ENCODE measurements around the gene PLXDC2.

The PLXDC2 gene

GRCh38 chr10:19911886-19912285 is 95.7 kb downstream of the PLXDC2 start:
- DNase-seq (ENCODE audit: low read depth in 2 of 2), result no peak

- no peak for DNase-seq (ENCODE audit: low read depth in 2 of 2)
Measured at GRCh38 chr10:19913987-19914386, 97.8 kb downstream of the PLXDC2 start.

- DNase-seq (ENCODE audit: low read depth in 2 of 2), result no peak
Measured at GRCh38 chr10:19915125-19915524, 98.9 kb downstream of the PLXDC2 start.

- DNase-seq (ENCODE audit: low read depth in 2 of 2), result no peak
Measured at GRCh38 chr10:19915816-19916215, 99.6 kb downstream of the PLXDC2 start.

- DNase-seq (ENCODE audit: low read depth in 2 of 2), result no peak
Measured at GRCh38 chr10:19917751-19918478, 101.7 kb downstream of the PLXDC2 start.

GRCh38 chr10:19918794-19919193 is 102.6 kb downstream of the PLXDC2 start:
- DNase-seq (ENCODE audit: low read depth in 2 of 2), result no peak

- DNase-seq (ENCODE audit: low read depth in 2 of 2), result no peak
Measured at GRCh38 chr10:19919671-19920070, 103.4 kb downstream of the PLXDC2 start.

GRCh38 chr10:19920075-19920726 is 104.0 kb downstream of the PLXDC2 start:
- no peak for DNase-seq (ENCODE audit: low read depth in 2 of 2)

- DNase-seq (ENCODE audit: low read depth in 2 of 2), result no peak
Measured at GRCh38 chr10:19921300-19922140, 105.3 kb downstream of the PLXDC2 start.

- DNase-seq (ENCODE audit: low read depth in 2 of 2), result no peak
Measured at GRCh38 chr10:19922236-19922963, 106.2 kb downstream of the PLXDC2 start.

GRCh38 chr10:19925064-19925463 is 108.8 kb downstream of the PLXDC2 start:
- no peak for DNase-seq (ENCODE audit: low read depth in 2 of 2)

GRCh38 chr10:19928936-19929335 is 112.7 kb downstream of the PLXDC2 start:
- no peak for DNase-seq (ENCODE audit: low read depth in 2 of 2)

GRCh38 chr10:19929506-19930140 is 113.4 kb downstream of the PLXDC2 start:
- DNase-seq (ENCODE audit: low read depth in 2 of 2), result no peak

GRCh38 chr10:19930936-19931893 is 115.0 kb downstream of the PLXDC2 start:
- no peak for DNase-seq (ENCODE audit: low read depth in 2 of 2)

- no peak for DNase-seq (ENCODE audit: low read depth in 2 of 2)
Measured at GRCh38 chr10:19931894-19932590, 115.8 kb downstream of the PLXDC2 start.

- no peak for DNase-seq (ENCODE audit: low read depth in 2 of 2)
Measured at GRCh38 chr10:19932806-19933371, 116.7 kb downstream of the PLXDC2 start.

- DNase-seq (ENCODE audit: low read depth in 2 of 2), result no peak
Measured at GRCh38 chr10:19933772-19934171, 117.5 kb downstream of the PLXDC2 start.

GRCh38 chr10:19935176-19935575 is 118.9 kb downstream of the PLXDC2 start:
- DNase-seq (ENCODE audit: low read depth in 2 of 2), result no peak

GRCh38 chr10:19936289-19936688 is 120.1 kb downstream of the PLXDC2 start:
- DNase-seq (ENCODE audit: low read depth in 2 of 2), result no peak

All from stimulated activated CD4-positive, alpha-beta T cell treated with anti-CD3 and anti-CD28 coated beads, Interleukin-1b, Interleukin-23, amount 100 ng/mL, for 4 hours (primary cell).